Measurements from ENCODE around the gene MMS22L. TPM values are rescaled to one million over a fixed set of nuclear protein-coding genes. Genes with fewer than 3 reads are reported as not detected.

MMS22L gene
- total RNA-seq, 3 donors from 2014 or later (not counting 1 experiment from before 2014, with no cell fraction given), result 9.1 to 14.3 (median 11.7) TPM

- no peak overlapping the region for H3K27ac ChIP-seq (ENCODE audit: low read length)
- H3K9me3 ChIP-seq (ENCODE audit: control insufficient read depth, insufficient read depth, low read length), result no peaks in the 10 kb centered on the region
- no peak for TF ChIP-seq CTCF (IDR thresholded peaks at IDR 0.05)
- no peak overlapping the region for H3K4me3 ChIP-seq (ENCODE audit: low read length)
- H3K4me3 Mint-ChIP-seq, result no peak overlapping the region
- no peaks in the 10 kb centered on the region for H3K36me3 Mint-ChIP-seq
- H3K27me3 ChIP-seq (ENCODE audit: control insufficient read depth, insufficient read depth, low read length), result no peaks in the 10 kb centered on the region
- intact Hi-C loops (cut with micrococcal nuclease), result no loop called here
- H3K36me3 ChIP-seq (ENCODE audit: control insufficient read depth, insufficient read depth, low read length), result no peaks in the 10 kb centered on the region
- DNase-seq (no peak), ATAC-seq (no peak)
- no peaks in the 10 kb centered on the region for H3K9me3 Mint-ChIP-seq
- peaks cover 0 to 4% of the 10 kb centered on the region in 2 donors for H3K27me3 Mint-ChIP-seq (ENCODE audit: low read depth in 2 of 2)
- 81% methylated on average over 14 of the region's 14 CpGs for WGBS (ENCODE audit: insufficient coverage)
- H3K27ac Mint-ChIP-seq, result no peak overlapping the region
- no peaks in the 10 kb centered on the region for H3K4me1 Mint-ChIP-seq
- no peaks in the 10 kb centered on the region for H3K4me1 ChIP-seq (ENCODE audit: control insufficient read depth, insufficient read depth, low read length)
Observed at GRCh38 chr6:97097068-97098047, 185.7 kb downstream of the MMS22L start.

- DNase-seq (no peak), ATAC-seq (no peak)
- no peak for TF ChIP-seq CTCF (IDR thresholded peaks at IDR 0.05)
- Histone ChIP-seq H3K27me3 (ENCODE audit: control insufficient read depth, insufficient read depth, low read length) (no peaks in the 10 kb centered on the region), H3K27ac (ENCODE audit: low read length) (no peak overlapping the region), H3K36me3 (ENCODE audit: control insufficient read depth, insufficient read depth, low read length) (no peaks in the 10 kb centered on the region), H3K4me3 (ENCODE audit: low read length) (no peak overlapping the region), H3K9me3 (ENCODE audit: control insufficient read depth, insufficient read depth, low read length) (no peaks in the 10 kb centered on the region), H3K4me1 (ENCODE audit: control insufficient read depth, insufficient read depth, low read length) (no peaks in the 10 kb centered on the region)
- Mint-ChIP-seq H3K4me1 (no peaks in the 10 kb centered on the region), H3K27me3 (ENCODE audit: low read depth in 2 of 2) (peaks cover 0 to 6% of the 10 kb centered on the region in 2 donors), H3K4me3 (no peak overlapping the region), H3K9me3 (no peaks in the 10 kb centered on the region), H3K36me3 (no peaks in the 10 kb centered on the region), H3K27ac (no peak overlapping the region)
- intact Hi-C loops (cut with micrococcal nuclease), result no loop called here
- WGBS (ENCODE audit: insufficient coverage), result 85% methylated on average over 3 of the region's 3 CpGs
Observed at GRCh38 chr6:97095311-97095850, 187.6 kb downstream of the MMS22L start.

- DNase-seq (no peak), ATAC-seq (no peak)
- H3K4me3 ChIP-seq (ENCODE audit: low read length), result no peak overlapping the region
- Mint-ChIP-seq H3K4me3 (no peak overlapping the region), H3K36me3 (no peaks in the 10 kb centered on the region), H3K9me3 (no peaks in the 10 kb centered on the region), H3K27ac (no peak overlapping the region), H3K27me3 (ENCODE audit: low read depth in 2 of 2) (peaks cover 0 to 6% of the 10 kb centered on the region in 2 donors), H3K4me1 (no peaks in the 10 kb centered on the region)
- no peaks in the 10 kb centered on the region for H3K9me3 ChIP-seq (ENCODE audit: control insufficient read depth, insufficient read depth, low read length)
- intact Hi-C loops (cut with micrococcal nuclease), result no loop called here
- H3K36me3 ChIP-seq (ENCODE audit: control insufficient read depth, insufficient read depth, low read length), result no peaks in the 10 kb centered on the region
- H3K4me1 ChIP-seq (ENCODE audit: control insufficient read depth, insufficient read depth, low read length), result no peaks in the 10 kb centered on the region
- H3K27ac ChIP-seq (ENCODE audit: low read length), result no peak overlapping the region
- TF ChIP-seq CTCF (IDR thresholded peaks at IDR 0.05), result no peak
- no peaks in the 10 kb centered on the region for H3K27me3 ChIP-seq (ENCODE audit: control insufficient read depth, insufficient read depth, low read length)
- WGBS (ENCODE audit: insufficient coverage), result 100% methylated on average over 2 of the region's 2 CpGs
Observed at GRCh38 chr6:97094376-97094775, 188.6 kb downstream of the MMS22L start.

Measured in natural killer cell (primary cell).